Psoas muscle (tissue), 8 donors: ENCODE measurements around the gene ALDH1L2. TPM values are rescaled to one million over a fixed set of nuclear protein-coding genes. Genes with fewer than 3 reads are reported as not detected.

Source experiments
- ATAC-seq, 4 donors: fragments of 200-7000 bp; cut with Tn5 transposase; one replicate each; pipeline ENCODE4 v1.9.1; 2020; ENCODE audit warnings: moderate library complexity in 3 of 4, mild to moderate bottlenecking in 2 of 4
- DNase-seq, 2 donors: peaks; one replicate each; pipeline ENCODE4 v3.0.0-alpha.2; 2020
- H3K27ac ChIP-seq: fragments of 200-600 bp; one replicate; pipeline ENCODE4 v1.8.0; 2022
- H3K27me3 ChIP-seq, 3 donors: fragments of 200-600 bp in 1 of 3; one replicate each; pipeline versions ENCODE4 v1.6.1 to v1.8.0; 2013 to 2022; ENCODE audit warnings: low read length in 2 of 3, mild to moderate bottlenecking in 2 of 3, moderate library complexity in 1 of 3; ENCODE audit not compliant: insufficient read depth in 3 of 3
- H3K36me3 ChIP-seq, 2 donors: fragments of 200-600 bp in 1 of 2; one replicate each; pipeline versions ENCODE4 v1.6.1 to v1.8.0; 2013 to 2022; ENCODE audit warnings: low read depth in 1 of 2, mild to moderate bottlenecking in 1 of 2, moderate library complexity in 1 of 2; ENCODE audit not compliant: insufficient read depth in 1 of 2
- H3K4me1 ChIP-seq: fragments of 200-600 bp; one replicate; pipeline ENCODE4 v1.8.0; 2022
- H3K4me3 ChIP-seq: fragments of 200-600 bp; one replicate; pipeline ENCODE4 v1.8.0; 2022; ENCODE audit warnings: mild to moderate bottlenecking
- H3K9me3 ChIP-seq: fragments of 200-600 bp; one replicate; pipeline ENCODE4 v1.8.0; 2022
- CTCF ChIP-seq: fragments of 200-600 bp; IDR thresholded peaks from one replicate; pipeline ENCODE4 v1.8.0; 2022; ENCODE audit warnings: antibody characterized with exemption
- WGBS, 3 donors: extraction: QIAGEN DNeasy Blood & Tissue Kit; methylation state at CpG; one replicate each; pipeline versions ENCODE4 v1.1.6 to v1.1.7; 2013; 5-methylcytosine and 5-hydroxymethylcytosine counted together
- intact Hi-C, 2 donors: fragments of 100-400 bp; cut with DNase I; formaldehyde crosslinking; loops; one replicate each; pipeline versions ENCODE4 v1.11.0 to v1.14.2; 2022
- polyA plus RNA-seq, 3 donors: library from polyadenylated mRNA; stranded (reverse); fragments of 200-250 nt; gene quantifications; one replicate each; pipeline ENCODE4 v1.2.3, GENCODE V29; 2013
- total RNA-seq, 4 donors: library from RNA; stranded (reverse); fragmentation: NEBNext Ultra II Directional in 2 of 4; extraction: Animal tissue kit (Norgen Biotek cat#: 25700) in 2 of 4; gene quantifications; one replicate each; pipeline versions ENCODE4 v1.2.1 to v1.2.4, GENCODE V29; 2021 to 2023
- donor health status: healthy with polysubstance abuse.
- donor health status: DM: no; HTN: no; CAD: no; lungs with moderate emphysema.
- donor health status: Bipolar disorder and iron deficiency.
- donor health status: healthy.
- donor health status: DM: yes; HTN: yes; CAD: no.
- donor health status: DM: no; HTN: no; CAD: no.
- donor health status: DM: no; HTN: no; CAD: no.
- donor health status: DM: yes; HTN: yes; CAD: no.

ALDH1L2 gene
- total and polyA plus RNA-seq, 7 donors, result 0.14 to 3.1 (median 0.93) TPM

- no peaks in the 10 kb centered on the region for H3K9me3 ChIP-seq
- TF ChIP-seq CTCF, result no peak
- H3K27ac ChIP-seq, result no peak overlapping the region
- no peaks in the 10 kb centered on the region for H3K27me3 ChIP-seq
- intact Hi-C loops, result no loop called here
- no peaks in the 10 kb centered on the region for H3K36me3 ChIP-seq
- 48 to 60% (median 52%) methylated on average over 5 of the region's 5 CpGs for WGBS, 3 donors
- H3K4me3 ChIP-seq, result no peak overlapping the region
- no peak for ATAC-seq
- no peak for DNase-seq
- no peaks in the 10 kb centered on the region for H3K4me1 ChIP-seq
These were observed 113.0 kb downstream of the ALDH1L2 start for GRCh38 chr12:104971306-104971705.

Other genes with a start within 250 kb of the ALDH1L2 start
- 1 to 10 TPM in 1 of 4 donors, under 1 TPM in 3; 0.62 to 2.3 (median 0.78) TPM for gene SLC41A2, start 126.2 kb downstream of the ALDH1L2 start, total RNA-seq
- under 1 TPM; 0.17 to 0.30 (median 0.22) TPM for gene SLC41A2, start 126.2 kb downstream of the ALDH1L2 start, polyA plus RNA-seq
- 10 to 100 TPM in 2 of 4 donors, 1 to 10 TPM in 2; 8.0 to 10.5 (median 9.7) TPM for gene NOPCHAP1, start 98.1 kb downstream of the ALDH1L2 start, total RNA-seq
- gene NOPCHAP1, start 98.1 kb downstream of the ALDH1L2 start, polyA plus RNA-seq, result 1 to 10 TPM; 6.2 to 9.1 (median 7.0) TPM
- gene WASHC4, start 23.3 kb upstream of the ALDH1L2 start, total RNA-seq, result 10 to 100 TPM; 21.8 to 32.6 (median 28.0) TPM
- 10 to 100 TPM in 2 of 3 donors, 1 to 10 TPM in 1; 9.0 to 20.6 (median 13.7) TPM for gene WASHC4, start 23.3 kb upstream of the ALDH1L2 start, polyA plus RNA-seq
- gene APPL2, start 151.7 kb upstream of the ALDH1L2 start, total RNA-seq, result 10 to 100 TPM in 3 of 4 donors, 1 to 10 TPM in 1; 9.7 to 14.8 (median 11.6) TPM
- 10 to 100 TPM in 1 of 3 donors, 1 to 10 TPM in 2; 7.3 to 14.2 (median 9.0) TPM for gene APPL2, start 151.7 kb upstream of the ALDH1L2 start, polyA plus RNA-seq
- 100 to 1,000 TPM in 2 of 4 donors, 10 to 100 TPM in 2; 31.1 to 228 (median 146) TPM for gene C12orf75, start 246.2 kb upstream of the ALDH1L2 start, total RNA-seq
- gene C12orf75, start 246.2 kb upstream of the ALDH1L2 start, polyA plus RNA-seq, result 10 to 100 TPM; 25.6 to 84.9 (median 43.0) TPM